ENCODE results near the gene MAJIN.

Gene MAJIN

DNA sequence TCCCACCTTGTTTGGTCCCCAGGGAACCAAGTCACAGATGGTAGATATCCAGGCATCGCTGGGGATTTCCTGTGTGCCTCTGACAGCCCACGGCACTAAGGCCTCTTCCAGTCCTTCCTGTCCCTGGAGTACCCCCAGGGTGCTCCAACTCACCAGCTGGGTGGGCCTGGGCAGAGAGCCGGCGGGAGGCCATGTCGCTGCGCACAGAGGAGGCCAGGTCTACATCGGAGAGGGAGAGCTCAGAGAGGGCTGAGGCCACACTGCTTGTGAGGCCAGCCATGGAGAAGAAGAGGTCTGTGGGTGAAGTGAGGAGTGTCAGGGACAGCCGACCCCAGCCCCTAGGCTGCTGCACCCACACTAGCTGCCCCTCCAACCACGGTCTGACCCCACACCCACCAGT is 60.2 kb downstream of the MAJIN start:
- no peak for DNase-seq (ENCODE audit: low read depth in 2 of 2)

GRCh38 chr11:64911142-64911541 is 60.8 kb downstream of the MAJIN start:
- no peak for DNase-seq (ENCODE audit: low read depth in 2 of 2)

DNA sequence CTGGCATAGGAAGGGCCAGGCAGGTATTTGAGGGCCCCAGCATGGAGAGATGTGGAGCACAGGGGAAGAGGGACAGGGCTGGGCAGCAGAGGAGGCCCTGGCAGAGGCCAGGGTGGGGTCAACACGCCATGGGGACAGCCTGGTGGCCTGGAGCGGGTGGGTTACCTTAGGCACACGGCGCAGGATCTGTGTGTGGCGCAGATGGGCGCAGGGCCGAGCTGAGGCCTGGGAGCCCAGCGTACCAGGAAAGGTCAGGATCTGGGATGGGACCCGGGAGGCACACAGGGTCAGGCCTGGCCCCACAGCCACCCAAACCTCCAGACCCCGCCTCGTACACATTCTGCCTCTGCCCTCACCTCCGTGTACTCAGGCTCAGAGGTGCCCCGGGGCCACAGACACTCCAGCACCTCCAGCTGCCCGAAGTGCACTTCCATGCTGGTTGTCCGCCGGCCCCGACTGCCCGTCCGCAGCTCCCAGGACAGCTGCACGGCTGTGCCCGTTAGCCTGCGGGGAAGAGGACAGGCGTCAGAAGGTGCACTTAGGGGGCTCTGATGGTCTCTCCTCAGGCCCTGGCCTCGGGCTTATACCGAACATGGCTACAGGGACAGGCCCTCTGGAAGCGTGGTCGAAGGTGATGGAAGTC is 61.3 kb downstream of the MAJIN start:
- no peak for DNase-seq (ENCODE audit: low read depth in 2 of 2)

DNA sequence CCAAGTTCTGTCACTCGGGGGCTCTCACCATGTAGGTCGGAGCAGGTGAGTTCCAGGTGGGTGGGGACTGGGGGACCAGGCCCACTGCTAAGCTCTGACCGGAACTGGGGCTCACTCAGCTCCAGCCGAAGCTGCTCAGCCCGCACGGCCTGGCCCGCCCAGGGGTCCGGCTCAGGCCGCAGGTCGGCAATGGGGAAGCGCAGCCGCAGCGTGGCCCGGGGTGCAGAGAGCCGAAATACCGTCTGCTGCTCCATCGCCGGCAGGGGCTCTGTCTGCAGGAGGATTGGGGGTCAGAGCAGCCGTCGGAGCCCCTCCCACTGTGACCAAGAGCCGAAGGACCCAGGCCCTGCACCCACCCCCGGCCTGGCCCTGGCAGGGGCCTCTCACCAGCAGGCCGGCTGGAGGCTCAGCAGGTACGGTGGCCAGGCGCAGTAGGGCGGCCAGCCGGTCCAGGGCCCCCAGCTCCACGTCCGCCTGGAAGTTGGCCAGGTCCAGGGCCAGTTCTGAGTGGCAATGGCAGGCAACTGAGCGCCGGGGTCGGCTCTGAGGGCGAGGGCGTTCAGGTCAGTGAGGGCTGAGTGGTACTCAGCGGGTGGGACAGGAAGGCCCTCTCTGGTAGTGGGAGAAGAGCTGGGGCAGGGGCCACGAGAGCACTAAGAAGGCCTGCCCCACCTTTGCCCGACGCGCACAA is 62.1 kb downstream of the MAJIN start:
- no peak for DNase-seq (ENCODE audit: low read depth in 2 of 2)

GRCh38 chr11:64908766-64909165 is 63.1 kb downstream of the MAJIN start:
- DNase-seq (ENCODE audit: low read depth in 2 of 2), result no peak

DNA sequence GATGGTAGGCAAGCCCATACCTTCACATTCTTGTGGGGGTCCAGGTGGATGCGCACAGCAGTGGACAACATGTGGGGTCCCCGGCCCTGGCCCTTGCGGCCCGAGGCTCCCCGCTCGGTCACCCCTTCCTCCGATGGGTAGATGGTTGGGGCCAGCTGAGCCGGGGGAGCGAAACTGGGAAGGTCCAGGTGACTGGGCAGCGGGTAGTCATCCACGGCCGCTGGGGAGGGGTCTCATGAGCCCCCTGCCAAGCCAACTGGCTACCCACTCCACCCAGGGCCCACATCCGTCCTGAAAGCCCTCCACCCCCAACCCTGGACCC is 65.6 kb downstream of the MAJIN start:
- no peak for DNase-seq (ENCODE audit: low read depth in 2 of 2)

GRCh38 chr11:64905516-64906313 is 66.2 kb downstream of the MAJIN start:
- DNase-seq (ENCODE audit: low read depth in 2 of 2), result no peak

GRCh38 chr11:64903291-64903833 is 68.5 kb downstream of the MAJIN start:
- DNase-seq (ENCODE audit: low read depth in 2 of 2), result no peak

GRCh38 chr11:64902102-64902900 is 69.6 kb downstream of the MAJIN start:
- DNase-seq (ENCODE audit: low read depth in 2 of 2), result no peak

GRCh38 chr11:64900774-64901173 is 71.1 kb downstream of the MAJIN start:
- DNase-seq (ENCODE audit: low read depth in 2 of 2), result no peak

- DNase-seq (ENCODE audit: low read depth in 2 of 2), result no peak
These were observed 71.6 kb downstream of the MAJIN start for GRCh38 chr11:64900263-64900678.

GRCh38 chr11:64898541-64898940 is 73.4 kb downstream of the MAJIN start:
- no peak for DNase-seq (ENCODE audit: low read depth in 2 of 2)

GRCh38 chr11:64898076-64898445 is 73.8 kb downstream of the MAJIN start:
- DNase-seq (ENCODE audit: low read depth in 2 of 2), result no peak

- DNase-seq (ENCODE audit: low read depth in 2 of 2), result no peak
These were observed 74.4 kb downstream of the MAJIN start for GRCh38 chr11:64897381-64898075.

GRCh38 chr11:64896448-64897022 is 75.4 kb downstream of the MAJIN start:
- DNase-seq (ENCODE audit: low read depth in 2 of 2), result no peak

DNA sequence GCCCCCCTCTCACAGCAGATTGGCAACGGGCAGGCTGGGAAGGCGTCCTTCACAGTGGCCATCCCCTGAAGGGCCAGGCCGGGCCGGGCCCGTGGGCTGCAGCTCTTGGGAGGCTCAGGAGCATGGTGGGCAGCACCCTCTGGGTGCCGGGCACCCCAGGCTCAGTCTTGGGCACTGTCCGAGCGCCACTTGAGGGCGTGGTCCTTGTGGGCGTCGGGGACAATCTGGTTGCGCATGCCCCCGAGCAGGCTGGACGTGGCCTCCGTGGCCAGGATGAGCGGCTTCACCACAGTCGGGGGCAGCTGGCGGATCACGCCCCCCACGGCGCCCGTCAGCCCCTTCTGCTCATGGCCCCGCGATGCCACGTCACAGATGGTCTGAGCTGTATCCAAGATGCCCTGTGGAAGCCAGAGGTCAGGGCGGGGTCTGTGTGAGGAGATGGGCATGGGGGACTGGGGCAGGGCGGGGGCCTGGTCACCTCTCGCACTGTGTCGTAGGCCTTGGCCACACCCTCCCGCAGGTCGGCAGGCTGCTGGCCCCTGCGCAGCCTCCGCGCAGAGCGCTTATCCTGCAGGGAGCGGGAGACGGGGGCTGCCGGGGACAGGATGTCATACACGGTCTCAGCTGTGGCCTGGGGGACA is 77.0 kb downstream of the MAJIN start:
- DNase-seq (ENCODE audit: low read depth in 2 of 2), result no peak

DNA sequence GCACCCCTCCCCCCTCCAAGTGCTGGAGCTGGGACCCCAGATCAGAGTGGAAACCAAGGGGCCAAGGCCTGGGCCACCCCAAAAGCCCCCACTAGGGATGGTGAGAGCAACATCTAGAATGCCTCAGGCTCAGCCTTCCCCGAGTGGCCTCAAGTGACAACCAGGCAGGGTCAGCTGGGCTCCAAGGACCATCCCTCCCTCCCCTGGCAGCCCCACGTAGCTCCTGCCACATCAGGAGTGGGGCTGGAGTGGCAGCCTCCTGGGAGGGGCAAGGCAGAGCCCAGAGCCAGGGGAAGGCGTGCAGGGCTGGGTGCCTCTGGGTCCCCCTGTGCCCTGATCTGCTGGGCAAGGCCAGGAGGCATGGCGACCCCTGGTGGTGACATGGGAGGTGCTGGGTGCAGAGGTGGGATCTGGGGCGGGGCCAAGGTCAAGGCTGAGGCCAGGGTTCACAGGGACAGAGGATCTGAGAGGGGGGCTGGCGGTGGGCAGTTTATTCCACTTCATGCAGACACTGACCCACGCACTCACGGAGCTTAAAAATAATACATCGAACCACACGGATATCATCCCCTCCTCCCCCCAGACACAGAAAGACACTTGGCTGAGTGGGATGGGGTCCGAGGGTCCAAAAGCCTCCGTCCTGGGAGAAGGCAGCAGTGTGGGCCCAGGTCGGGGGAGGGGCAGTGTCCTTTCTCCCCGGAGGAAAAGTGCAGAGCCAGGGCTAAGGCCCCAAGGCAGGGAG is 77.7 kb downstream of the MAJIN start:
- peak; percentile 83 to 94 for DNase-seq (ENCODE audit: low read depth in 2 of 2)

GRCh38 chr11:64893194-64894069 is 78.5 kb downstream of the MAJIN start:
- DNase-seq (ENCODE audit: low read depth in 2 of 2), result no peak

- no peak for DNase-seq (ENCODE audit: low read depth in 2 of 2)
These were observed 79.1 kb downstream of the MAJIN start for GRCh38 chr11:64892838-64893193.

All from stimulated activated CD8-positive, alpha-beta memory T cell treated with anti-CD3 and anti-CD28 coated beads, Interleukin-7, amount 100 ng/mL, for 1 hour (primary cell).